MCF 10A (cell line): Measurements from ENCODE around the gene TERT. TPM values are rescaled to one million over a fixed set of nuclear protein-coding genes. Genes with fewer than 3 reads are reported as not detected.

Source experiments
- BruUV-seq: library from RNA; stranded (reverse); fragments of 400-500 nt; replicated peaks from 2 replicates; lab custom pipeline; 2021; lab: Mats Ljungman, UMichigan
- CTCF ChIA-PET: fragments of 300-600 bp; sonication (Branson Sonifier 250); formaldehyde crosslinking; extraction: SDS; loops from one replicate; lab custom pipeline; 2021; ENCODE audit warnings: antibody characterized with exemption, inconsistent platforms; lab: Yijun Ruan, JAX
- POLR2A ChIA-PET: fragments of 300-600, 350-650 bp; sonication (Branson Sonifier 250); formaldehyde crosslinking; extraction: SDS; loops from one replicate; lab custom pipeline; 2020; ENCODE audit warnings: antibody characterized with exemption, inconsistent platforms; lab: Yijun Ruan, JAX
- DNase-seq: peaks from one replicate; pipeline ENCODE4 v3.0.0-alpha.2; 2018; ENCODE audit not compliant: unreplicated experiment
- H3K27ac Mint-ChIP-seq: one replicate; pipeline ENCODE4 v1.8.0; 2022; ENCODE audit warnings: mild to moderate bottlenecking, low read depth, mixed read lengths; ENCODE audit not compliant: unreplicated experiment
- H3K27me3 Mint-ChIP-seq: one replicate; pipeline ENCODE4 v1.8.0; 2022; ENCODE audit warnings: mixed read lengths; ENCODE audit not compliant: insufficient read depth, unreplicated experiment
- H3K36me3 Mint-ChIP-seq: one replicate; pipeline ENCODE4 v1.8.0; 2022; ENCODE audit warnings: mild to moderate bottlenecking, moderate library complexity, mixed read lengths; ENCODE audit not compliant: insufficient read depth, unreplicated experiment
- H3K4me1 Mint-ChIP-seq: one replicate; pipeline ENCODE4 v1.8.0; 2022; ENCODE audit warnings: mixed read lengths; ENCODE audit not compliant: insufficient read depth, unreplicated experiment
- H3K4me3 Mint-ChIP-seq: one replicate; pipeline ENCODE4 v1.8.0; 2022; ENCODE audit warnings: mild to moderate bottlenecking, moderate library complexity, mixed read lengths; ENCODE audit not compliant: unreplicated experiment
- H3K9me3 Mint-ChIP-seq: one replicate; pipeline ENCODE4 v1.8.0; 2022; ENCODE audit warnings: mixed read lengths; ENCODE audit not compliant: unreplicated experiment
- intact Hi-C: fragments of 100-400 bp; cut with micrococcal nuclease; formaldehyde crosslinking; loops from 2 replicates; pipeline ENCODE4 v1.14.1; 2022
- total RNA-seq: library from RNA; stranded (reverse); gene quantifications from 2 replicates; pipeline ENCODE4 v1.2.3, GENCODE V29; 2022
- TF ChIP-seq, protein P1 (sequence below): fragments of 200-600 bp; IDR thresholded peaks from one replicate; pipeline ENCODE4 v1.8.0; 2022; ENCODE audit warnings: antibody characterized with exemption, mild to moderate bottlenecking; ENCODE audit not compliant: unreplicated experiment

The TERT gene
- total RNA-seq, 1 experiment from 2014 or later: 0.16 TPM

- H3K4me1 Mint-ChIP-seq: no peaks in the 10 kb centered on the region
- intact Hi-C loops: no loop called here
- H3K27me3 Mint-ChIP-seq: peaks cover 17% of the 10 kb centered on the region
- ChIA-PET CTCF (interaction anchor here (0.6 kb wide), 1 partner anchor 142 kb away, joined by 3 read pairs; no protein-coding TSS in a partner anchor), POLR2A (no interaction called here)
- TF ChIP-seq, protein P1, sequence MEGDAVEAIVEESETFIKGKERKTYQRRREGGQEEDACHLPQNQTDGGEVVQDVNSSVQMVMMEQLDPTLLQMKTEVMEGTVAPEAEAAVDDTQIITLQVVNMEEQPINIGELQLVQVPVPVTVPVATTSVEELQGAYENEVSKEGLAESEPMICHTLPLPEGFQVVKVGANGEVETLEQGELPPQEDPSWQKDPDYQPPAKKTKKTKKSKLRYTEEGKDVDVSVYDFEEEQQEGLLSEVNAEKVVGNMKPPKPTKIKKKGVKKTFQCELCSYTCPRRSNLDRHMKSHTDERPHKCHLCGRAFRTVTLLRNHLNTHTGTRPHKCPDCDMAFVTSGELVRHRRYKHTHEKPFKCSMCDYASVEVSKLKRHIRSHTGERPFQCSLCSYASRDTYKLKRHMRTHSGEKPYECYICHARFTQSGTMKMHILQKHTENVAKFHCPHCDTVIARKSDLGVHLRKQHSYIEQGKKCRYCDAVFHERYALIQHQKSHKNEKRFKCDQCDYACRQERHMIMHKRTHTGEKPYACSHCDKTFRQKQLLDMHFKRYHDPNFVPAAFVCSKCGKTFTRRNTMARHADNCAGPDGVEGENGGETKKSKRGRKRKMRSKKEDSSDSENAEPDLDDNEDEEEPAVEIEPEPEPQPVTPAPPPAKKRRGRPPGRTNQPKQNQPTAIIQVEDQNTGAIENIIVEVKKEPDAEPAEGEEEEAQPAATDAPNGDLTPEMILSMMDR: no peak
- H3K9me3 Mint-ChIP-seq: no peaks in the 10 kb centered on the region
- H3K4me3 Mint-ChIP-seq: no peak overlapping the region
- no peak overlapping the region for H3K27ac Mint-ChIP-seq
- H3K36me3 Mint-ChIP-seq: no peaks in the 10 kb centered on the region
- BruUV-seq: no TSS peak
- no peak for DNase-seq
Measured at GRCh38 chr5:1265461-1266455, 29.1 kb downstream of the TERT start.

DNA sequence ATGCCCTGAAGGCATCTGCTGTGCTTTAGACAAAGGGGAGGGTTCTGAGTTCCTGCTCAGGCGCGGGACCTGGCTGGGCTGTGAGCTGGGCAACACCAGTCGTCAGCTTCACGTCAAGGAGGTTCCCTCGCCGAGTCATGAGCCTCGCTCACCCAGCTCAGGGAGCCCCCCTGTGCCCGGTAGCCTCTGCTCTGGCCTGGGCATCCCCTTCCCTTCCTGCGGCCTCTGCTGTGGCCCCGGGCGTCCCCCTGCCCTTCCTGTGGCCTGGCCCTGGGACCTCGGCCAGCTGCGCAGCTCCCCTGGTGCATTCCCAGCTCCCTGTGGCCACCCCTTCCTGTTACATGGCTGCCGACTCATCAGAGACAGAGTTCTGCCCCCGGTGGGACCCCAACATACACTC lies 29.8 kb downstream of the TERT start:
- Mint-ChIP-seq H3K27ac (no peak overlapping the region), H3K27me3 (peaks cover 17% of the 10 kb centered on the region), H3K9me3 (no peaks in the 10 kb centered on the region), H3K4me3 (no peak overlapping the region), H3K36me3 (no peaks in the 10 kb centered on the region), H3K4me1 (no peaks in the 10 kb centered on the region)
- CTCF ChIA-PET: interaction anchor here (0.6 to 0.7 kb wide), 2 partner anchors 10 to 341 kb away, joined by 3 read pairs; no protein-coding TSS in a partner anchor
- no TSS peak for BruUV-seq
- intact Hi-C loops: no loop called here
- TF ChIP-seq, protein P1: no peak
- POLR2A ChIA-PET: no interaction called here
- no peak for DNase-seq

DNA sequence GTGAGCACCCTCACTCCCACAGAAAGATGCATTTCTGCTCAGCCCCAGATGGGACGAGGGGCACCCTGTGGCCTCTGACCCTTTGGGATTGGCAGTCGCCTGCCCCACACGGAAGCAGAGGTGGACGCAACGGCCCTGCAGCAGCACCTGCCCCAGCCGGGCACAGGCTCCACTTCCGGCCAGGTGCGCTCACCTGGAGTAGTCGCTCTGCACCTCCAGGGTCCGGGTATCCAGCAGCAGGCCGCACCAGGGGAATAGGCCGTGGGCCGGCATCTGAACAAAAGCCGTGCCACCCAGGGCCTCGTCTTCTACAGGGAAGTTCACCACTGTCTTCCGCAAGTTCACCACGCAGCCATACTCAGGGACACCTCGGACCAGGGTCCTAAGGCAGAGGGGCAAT lies 30.7 kb downstream of the TERT start:
- H3K27ac Mint-ChIP-seq: no peak overlapping the region
- CTCF ChIA-PET: interaction anchor here (0.7 kb wide), 1 partner anchor 340 kb away, joined by 3 read pairs; no protein-coding TSS in a partner anchor
- TF ChIP-seq, protein P1: no peak
- peaks cover 17% of the 10 kb centered on the region for H3K27me3 Mint-ChIP-seq
- no peak for DNase-seq
- H3K36me3 Mint-ChIP-seq: no peaks in the 10 kb centered on the region
- POLR2A ChIA-PET: no interaction called here
- intact Hi-C loops: no loop called here
- no peaks in the 10 kb centered on the region for H3K4me1 Mint-ChIP-seq
- no peak overlapping the region for H3K4me3 Mint-ChIP-seq
- no peaks in the 10 kb centered on the region for H3K9me3 Mint-ChIP-seq
- no TSS peak for BruUV-seq

- TF ChIP-seq, protein P1: no peak
- CTCF ChIA-PET: no interaction called here
- Mint-ChIP-seq H3K4me3 (no peak overlapping the region), H3K27me3 (peaks cover 17% of the 10 kb centered on the region), H3K27ac (no peak overlapping the region), H3K4me1 (no peaks in the 10 kb centered on the region), H3K36me3 (no peaks in the 10 kb centered on the region), H3K9me3 (peaks cover 7% of the 10 kb centered on the region)
- intact Hi-C loops: no loop called here
- POLR2A ChIA-PET: no interaction called here
- no peak for DNase-seq
- no TSS peak for BruUV-seq
Measured at GRCh38 chr5:1262381-1262780, 32.5 kb downstream of the TERT start.
